Loucy (cell line): ENCODE data around the gene GPR152.

Experiments
- H2AFZ ChIP-seq: fragments of 200-600 bp; sonication (generic); 2 replicates; pipeline ENCODE4 v1.6.0; 2016; ENCODE audit warnings: antibody characterized with exemption, mild to moderate bottlenecking, low read length, moderate library complexity
- H3F3A ChIP-seq: fragments of 200-600 bp; 2 replicates; pipeline ENCODE4 v1.6.0; 2016; ENCODE audit warnings: antibody characterized with exemption, low read depth, mild to moderate bottlenecking
- H3K27me3 ChIP-seq: fragments of 200-600 bp; sonication (generic); 2 replicates; pipeline ENCODE4 v1.6.1; 2014; ENCODE audit warnings: low read length, mild to moderate bottlenecking; ENCODE audit not compliant: insufficient read depth, poor library complexity, severe bottlenecking
- H3K36me3 ChIP-seq: fragments of 200-600 bp; sonication (generic); 2 replicates; pipeline ENCODE4 v1.6.1; 2016; ENCODE audit warnings: low read length; ENCODE audit not compliant: insufficient read depth
- H3K4me1 ChIP-seq: fragments of 200-600 bp; sonication (generic); 2 replicates; pipeline ENCODE4 v1.5.1; 2014; ENCODE audit warnings: low read length, mild to moderate bottlenecking; ENCODE audit not compliant: insufficient read depth, poor library complexity, severe bottlenecking
- H3K4me2 ChIP-seq: fragments of 200-600 bp; sonication (generic); 2 replicates; pipeline ENCODE4 v1.6.0; 2014; ENCODE audit warnings: antibody characterized with exemption, low read length, low read depth, mild to moderate bottlenecking; ENCODE audit not compliant: poor library complexity, severe bottlenecking
- H3K4me3 ChIP-seq: fragments of 200-600 bp; sonication (generic); 2 replicates; pipeline ENCODE4 v1.5.1; 2014; ENCODE audit warnings: low read length, mild to moderate bottlenecking, mixed read lengths; ENCODE audit not compliant: poor library complexity, severe bottlenecking
- H3K79me2 ChIP-seq: fragments of 200-600 bp; sonication (generic); 2 replicates; pipeline ENCODE4 v1.6.1; 2014; ENCODE audit warnings: low read length; ENCODE audit not compliant: insufficient read depth
- H3K9ac ChIP-seq: fragments of 200-600 bp; sonication (generic); 2 replicates; pipeline ENCODE4 v1.6.0; 2014; ENCODE audit warnings: mild to moderate bottlenecking, low read depth, low read length, moderate library complexity; ENCODE audit not compliant: poor library complexity, severe bottlenecking
- H3K9me2 ChIP-seq: fragments of 200-600 bp; sonication (generic); replicated peaks from 2 replicates; pipeline ENCODE4 v1.6.1; 2016; ENCODE audit warnings: low read depth, low read length, mixed read lengths
- H3K9me3 ChIP-seq: fragments of 200-600 bp; sonication (generic); 2 replicates; pipeline ENCODE4 v1.6.1; 2014; ENCODE audit warnings: mild to moderate bottlenecking, antibody characterized with exemption, low read length, low read depth; ENCODE audit not compliant: insufficient read depth
- H4K20me1 ChIP-seq: fragments of 200-600 bp; sonication (generic); 2 replicates; pipeline ENCODE4 v1.6.0; 2014; ENCODE audit warnings: antibody characterized with exemption, low read length, mild to moderate bottlenecking; ENCODE audit not compliant: insufficient read depth, poor library complexity, severe bottlenecking
- EZH2phosphoT487 ChIP-seq: fragments of 200-600 bp; IDR thresholded peaks from 2 replicates; pipeline ENCODE4 v1.6.1; 2018; ENCODE audit warnings: antibody characterized with exemption, mild to moderate bottlenecking, moderate library complexity, borderline replicate concordance
- TF ChIP-seq, protein P1 (sequence below): fragments of 200-600 bp; sonication (generic); conservative IDR thresholded peaks from 2 replicates; pipeline ENCODE4 v1.5.1; 2014; ENCODE audit warnings: mild to moderate bottlenecking, antibody characterized with exemption, low read length

GPR152 gene

DNA sequence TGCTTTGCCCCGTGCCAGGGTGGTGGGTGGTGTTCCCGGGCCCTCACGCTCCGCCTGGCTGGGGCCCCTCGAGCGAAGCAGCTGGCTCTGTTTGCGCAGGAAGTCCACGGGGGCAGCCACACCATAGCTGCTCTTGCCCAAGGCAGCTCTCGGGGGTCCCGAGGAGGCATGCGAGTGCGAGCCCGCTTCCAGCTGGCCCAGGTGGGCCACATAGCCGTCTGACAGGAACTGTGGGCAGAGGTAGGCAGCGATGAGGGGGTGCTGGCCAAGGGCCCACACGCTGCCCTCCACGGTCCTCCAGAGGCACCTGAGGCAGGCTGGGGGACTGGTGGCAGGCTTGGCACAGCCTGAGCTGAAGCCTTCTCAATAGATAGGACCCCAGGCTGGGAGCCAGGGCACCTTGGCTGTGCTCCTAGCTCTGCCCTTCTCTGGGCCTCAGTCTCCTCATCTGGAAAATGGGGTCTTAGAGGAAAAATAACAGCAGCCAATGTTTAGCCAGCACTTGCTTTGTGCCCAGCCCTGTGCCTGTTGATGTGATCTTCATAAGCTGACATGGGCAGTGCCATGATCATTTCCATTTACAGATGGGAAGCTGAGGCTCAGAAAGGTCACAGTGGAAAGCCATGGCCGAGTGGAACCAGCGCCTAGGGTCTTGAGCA, 39.7 kb upstream of the GPR152 start:
- peaks cover 38% of the 10 kb centered on the region; the same call in 1 of the 2 replicates for H3K36me3 ChIP-seq
- H3K27me3 ChIP-seq = no peaks in the 10 kb centered on the region
- no peak overlapping the region for H3K4me2 ChIP-seq
- H3K9me2 ChIP-seq = no peaks in the 10 kb centered on the region
- no peaks in the 10 kb centered on the region for H3F3A ChIP-seq
- no peak overlapping the region for H3K4me3 ChIP-seq
- no peak for TF ChIP-seq EZH2phosphoT487
- TF ChIP-seq, protein P1, sequence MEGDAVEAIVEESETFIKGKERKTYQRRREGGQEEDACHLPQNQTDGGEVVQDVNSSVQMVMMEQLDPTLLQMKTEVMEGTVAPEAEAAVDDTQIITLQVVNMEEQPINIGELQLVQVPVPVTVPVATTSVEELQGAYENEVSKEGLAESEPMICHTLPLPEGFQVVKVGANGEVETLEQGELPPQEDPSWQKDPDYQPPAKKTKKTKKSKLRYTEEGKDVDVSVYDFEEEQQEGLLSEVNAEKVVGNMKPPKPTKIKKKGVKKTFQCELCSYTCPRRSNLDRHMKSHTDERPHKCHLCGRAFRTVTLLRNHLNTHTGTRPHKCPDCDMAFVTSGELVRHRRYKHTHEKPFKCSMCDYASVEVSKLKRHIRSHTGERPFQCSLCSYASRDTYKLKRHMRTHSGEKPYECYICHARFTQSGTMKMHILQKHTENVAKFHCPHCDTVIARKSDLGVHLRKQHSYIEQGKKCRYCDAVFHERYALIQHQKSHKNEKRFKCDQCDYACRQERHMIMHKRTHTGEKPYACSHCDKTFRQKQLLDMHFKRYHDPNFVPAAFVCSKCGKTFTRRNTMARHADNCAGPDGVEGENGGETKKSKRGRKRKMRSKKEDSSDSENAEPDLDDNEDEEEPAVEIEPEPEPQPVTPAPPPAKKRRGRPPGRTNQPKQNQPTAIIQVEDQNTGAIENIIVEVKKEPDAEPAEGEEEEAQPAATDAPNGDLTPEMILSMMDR = no peak
- peaks cover 6% of the 10 kb centered on the region; the same call in 1 of the 2 replicates for H3K79me2 ChIP-seq
- H3K9me3 ChIP-seq = no peaks in the 10 kb centered on the region
- H4K20me1 ChIP-seq = peaks cover 4% of the 10 kb centered on the region
- H2AFZ ChIP-seq = no peak overlapping the region
- no peaks in the 10 kb centered on the region for H3K4me1 ChIP-seq
- no peak overlapping the region for H3K9ac ChIP-seq

DNA sequence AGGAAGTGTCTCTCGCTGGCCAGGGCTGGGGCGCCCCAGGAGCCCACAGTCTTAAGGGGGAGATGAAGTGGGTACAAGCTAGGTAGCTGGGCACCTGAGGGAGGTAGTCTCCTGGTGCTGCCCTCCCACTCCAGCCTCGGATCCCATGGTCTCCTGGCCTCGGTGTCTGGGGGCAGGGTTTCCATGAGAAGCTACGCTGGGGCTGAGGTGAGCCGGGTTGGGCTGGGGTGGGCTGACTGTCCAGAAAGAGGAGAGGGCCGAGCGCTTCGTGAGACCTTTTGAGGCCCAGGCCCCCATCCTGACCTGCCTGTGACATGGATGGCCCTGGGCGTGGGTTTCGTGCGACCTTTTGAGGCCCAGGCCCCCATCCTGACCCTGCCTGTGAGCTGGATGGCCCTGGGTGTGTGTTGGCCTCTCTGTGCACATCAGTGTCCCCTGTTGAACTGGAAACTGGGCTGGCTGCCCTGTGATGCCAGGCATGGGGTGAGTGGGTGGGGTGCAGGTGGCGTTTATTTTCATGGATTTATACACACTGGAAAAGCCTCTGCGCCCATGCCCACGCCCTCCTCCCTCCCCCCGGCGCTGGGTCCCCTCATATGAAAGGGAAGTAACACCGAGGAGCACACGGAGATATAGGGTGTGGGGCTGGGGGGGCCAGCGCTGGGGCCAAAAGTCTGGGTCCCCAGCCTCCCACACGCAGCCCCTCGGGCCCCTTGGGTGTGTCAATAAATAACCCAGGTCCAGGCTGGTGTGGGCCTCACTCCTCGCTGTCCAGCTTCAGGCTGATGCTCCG, 38.9 kb upstream of the GPR152 start:
- Histone ChIP-seq H2AFZ (no peak overlapping the region), H3K9ac (no peak overlapping the region), H3K4me2 (no peak overlapping the region), H3K4me1 (peaks cover 4% of the 10 kb centered on the region), H3K4me3 (no peak overlapping the region), H3F3A (no peaks in the 10 kb centered on the region), H3K36me3 (peaks cover 38% of the 10 kb centered on the region; the same call in 1 of the 2 replicates), H3K27me3 (no peaks in the 10 kb centered on the region), H3K9me2 (no peaks in the 10 kb centered on the region), H3K9me3 (no peaks in the 10 kb centered on the region), H3K79me2 (peaks cover 12% of the 10 kb centered on the region), H4K20me1 (peaks cover 5% of the 10 kb centered on the region)
- TF ChIP-seq, protein P1 = no peak
- no peak for TF ChIP-seq EZH2phosphoT487

DNA sequence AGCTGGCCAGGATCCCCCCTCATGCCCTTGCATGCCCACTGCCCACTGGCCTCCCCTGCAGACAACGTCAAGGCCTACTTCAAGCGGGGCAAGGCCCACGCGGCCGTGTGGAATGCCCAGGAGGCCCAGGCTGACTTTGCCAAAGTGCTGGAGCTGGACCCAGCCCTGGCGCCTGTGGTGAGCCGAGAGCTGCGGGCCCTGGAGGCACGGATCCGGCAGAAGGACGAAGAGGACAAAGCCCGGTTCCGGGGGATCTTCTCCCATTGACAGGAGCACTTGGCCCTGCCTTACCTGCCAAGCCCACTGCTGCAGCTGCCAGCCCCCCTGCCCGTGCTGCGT, 38.2 kb upstream of the GPR152 start:
- no peaks in the 10 kb centered on the region for H3K9me3 ChIP-seq
- H3K9ac ChIP-seq = no peak overlapping the region
- H3K36me3 ChIP-seq = peaks cover 38% of the 10 kb centered on the region; the same call in 1 of the 2 replicates
- H3K9me2 ChIP-seq = no peaks in the 10 kb centered on the region
- H2AFZ ChIP-seq = no peak overlapping the region
- no peaks in the 10 kb centered on the region for H3K27me3 ChIP-seq
- H3K4me2 ChIP-seq = no peak overlapping the region
- peaks cover 10% of the 10 kb centered on the region for H4K20me1 ChIP-seq
- H3K79me2 ChIP-seq = peaks cover 19% of the 10 kb centered on the region
- no peak overlapping the region for H3K4me3 ChIP-seq
- no peak for TF ChIP-seq EZH2phosphoT487
- TF ChIP-seq, protein P1 = no peak
- no peaks in the 10 kb centered on the region for H3F3A ChIP-seq
- peaks cover 11% of the 10 kb centered on the region for H3K4me1 ChIP-seq
